ENCODE results near the gene UGT3A1.

- TF ChIP-seq CTCF (IDR thresholded peaks at IDR 0.05), result no peak
- peak; percentile 75 for TF ChIP-seq POLR2A (IDR thresholded peaks at IDR 0.05)
Observed at GRCh38 chr5:35990941-35991611, at the start of gene UGT3A1.
